Activated CD8-positive, alpha-beta T cell treated with anti-CD3 and anti-CD28 coated beads, Interleukin-2, amount 10 ng/mL, durations not matched to agents 7 days and 5 days (primary cell): ENCODE results near the gene SSB. TPM values are rescaled to one million over a fixed set of nuclear protein-coding genes. Genes with fewer than 3 reads are reported as not detected.

Source experiments
- ATAC-seq: fragments of 150-1000 bp; cut with Tn5 transposase; one replicate; pipeline ENCODE4 v1.10.0; 2021; ENCODE audit warnings: moderate library complexity
- CTCF ChIA-PET: fragments of 350-600 bp; sonication (Branson Sonifier 250); formaldehyde crosslinking; loops from one replicate; lab custom pipeline; 2021; ENCODE audit warnings: antibody characterized with exemption; lab: Charles Lee
- POLR2A ChIA-PET: fragments of 350-600 bp; sonication (Branson Sonifier 250); formaldehyde crosslinking; loops from one replicate; lab custom pipeline; 2021; ENCODE audit warnings: antibody characterized with exemption; lab: Charles Lee
- DNase-seq: peaks from one replicate; pipeline ENCODE4 v3.0.0-alpha.2; 2020
- H3K27ac Mint-ChIP-seq: one replicate; pipeline ENCODE4 v1.8.0; 2021; ENCODE audit warnings: mild to moderate bottlenecking, mixed read lengths
- H3K27me3 Mint-ChIP-seq: one replicate; pipeline ENCODE4 v1.8.0; 2021; ENCODE audit warnings: low read depth, mixed read lengths
- H3K36me3 Mint-ChIP-seq: one replicate; pipeline ENCODE4 v1.8.0; 2021; ENCODE audit warnings: low read depth, mixed read lengths
- H3K4me1 Mint-ChIP-seq: one replicate; pipeline ENCODE4 v1.8.0; 2021; ENCODE audit warnings: low read depth, mixed read lengths
- H3K4me3 Mint-ChIP-seq: one replicate; pipeline ENCODE4 v1.8.0; 2021; ENCODE audit warnings: mild to moderate bottlenecking, mixed read lengths
- H3K9me3 Mint-ChIP-seq: one replicate; pipeline ENCODE4 v1.8.0; 2022; ENCODE audit warnings: mixed read lengths; ENCODE audit not compliant: insufficient read depth
- total RNA-seq, 2 experiments: library from RNA; stranded (reverse); gene quantifications; one replicate each; pipeline ENCODE4 v1.2.3, GENCODE V29; 2021

SSB gene
- total RNA-seq, 2 experiments from 2014 or later = 86.0 to 86.9 TPM

- no peaks in the 10 kb centered on the region for H3K9me3 Mint-ChIP-seq
- ChIA-PET POLR2A (no interaction called here), CTCF (interaction anchor here (0.7 to 1.4 kb wide), 5 partner anchors 9 to 315 kb away, joined by 3 to 6 read pairs (median 3); no protein-coding TSS in a partner anchor)
- H3K4me3 Mint-ChIP-seq = peak overlapping the region; percentile 41
- H3K27me3 Mint-ChIP-seq = peaks cover 5% of the 10 kb centered on the region
- DNase-seq (peak; percentile 78), ATAC-seq (peak; percentile 63)
- no peak overlapping the region for H3K27ac Mint-ChIP-seq
- peaks cover 6% of the 10 kb centered on the region for H3K36me3 Mint-ChIP-seq
- peaks cover 36% of the 10 kb centered on the region for H3K4me1 Mint-ChIP-seq
Measured at GRCh38 chr2:169767243-169767888, 31.3 kb upstream of the SSB start.

GRCh38 chr2:169768262-169768995, 30.2 kb upstream of the SSB start:
- Mint-ChIP-seq H3K36me3 (peaks cover 3% of the 10 kb centered on the region), H3K27me3 (peaks cover 5% of the 10 kb centered on the region), H3K4me1 (peaks cover 28% of the 10 kb centered on the region), H3K27ac (peak overlapping the region; percentile 77), H3K9me3 (no peaks in the 10 kb centered on the region), H3K4me3 (peak overlapping the region; percentile 80)
- peak; percentile 83 for ATAC-seq
- POLR2A ChIA-PET = no interaction called here
- DNase-seq = peak; percentile 65
- CTCF ChIA-PET = interaction anchor here (0.7 to 1.4 kb wide), 7 partner anchors 8 to 316 kb away, joined by 3 to 6 read pairs (median 3); no protein-coding TSS in a partner anchor

- ChIA-PET CTCF (interaction anchor here (1.0 to 1.1 kb wide), 2 partner anchors 24 to 319 kb away, joined by 3 to 4 read pairs; no protein-coding TSS in a partner anchor), POLR2A (no interaction called here)
- peaks cover 5% of the 10 kb centered on the region for H3K27me3 Mint-ChIP-seq
- H3K4me1 Mint-ChIP-seq = peaks cover 28% of the 10 kb centered on the region
- DNase-seq (no peak), ATAC-seq (no peak)
- H3K9me3 Mint-ChIP-seq = no peaks in the 10 kb centered on the region
- peaks cover 3% of the 10 kb centered on the region for H3K36me3 Mint-ChIP-seq
- H3K4me3 Mint-ChIP-seq = no peak overlapping the region
- H3K27ac Mint-ChIP-seq = no peak overlapping the region
Measured at GRCh38 chr2:169771021-169771420, 27.6 kb upstream of the SSB start.

GRCh38 chr2:169771612-169772011, 27.1 kb upstream of the SSB start:
- CTCF ChIA-PET = no interaction called here
- no peak for DNase-seq
- Mint-ChIP-seq H3K9me3 (no peaks in the 10 kb centered on the region), H3K4me1 (peaks cover 23% of the 10 kb centered on the region), H3K4me3 (no peak overlapping the region), H3K27ac (no peak overlapping the region), H3K36me3 (peaks cover 3% of the 10 kb centered on the region), H3K27me3 (peaks cover 5% of the 10 kb centered on the region)
- ATAC-seq = no peak
- POLR2A ChIA-PET = no interaction called here

GRCh38 chr2:169772651-169773050, 26.0 kb upstream of the SSB start:
- Mint-ChIP-seq H3K9me3 (no peaks in the 10 kb centered on the region), H3K27ac (no peak overlapping the region), H3K4me3 (no peak overlapping the region), H3K4me1 (peaks cover 12% of the 10 kb centered on the region), H3K27me3 (peaks cover 5% of the 10 kb centered on the region), H3K36me3 (peaks cover 3% of the 10 kb centered on the region)
- ATAC-seq (no peak), DNase-seq (no peak)
- CTCF ChIA-PET = no interaction called here
- POLR2A ChIA-PET = interaction anchor here (0.6 kb wide), 1 partner anchor 271 kb away, joined by 3 read pairs; no protein-coding TSS in a partner anchor

- CTCF ChIA-PET = interaction anchor here (1.0 kb wide), 1 partner anchor 82 kb away, joined by 3 read pairs; no protein-coding TSS in a partner anchor
- no peaks in the 10 kb centered on the region for H3K9me3 Mint-ChIP-seq
- no peaks in the 10 kb centered on the region for H3K27me3 Mint-ChIP-seq
- DNase-seq (no peak), ATAC-seq (no peak)
- peaks cover 4% of the 10 kb centered on the region for H3K4me1 Mint-ChIP-seq
- no peak overlapping the region for H3K4me3 Mint-ChIP-seq
- POLR2A ChIA-PET = interaction anchor here (0.7 kb wide), 1 partner anchor 202 kb away, joined by 3 read pairs; no protein-coding TSS in a partner anchor
- H3K36me3 Mint-ChIP-seq = no peaks in the 10 kb centered on the region
- H3K27ac Mint-ChIP-seq = no peak overlapping the region
Measured at GRCh38 chr2:169775354-169775753, 23.3 kb upstream of the SSB start.

- DNase-seq = no peak
Measured at GRCh38 chr2:169775765-169776164, 22.9 kb upstream of the SSB start.

GRCh38 chr2:169776252-169776761, 22.4 kb upstream of the SSB start:
- no peak overlapping the region for H3K27ac Mint-ChIP-seq
- H3K4me3 Mint-ChIP-seq = no peak overlapping the region
- ChIA-PET CTCF (interaction anchor here (0.9 to 1.4 kb wide), 3 partner anchors 8 to 48 kb away, joined by 3 read pairs; partner anchors contain the start of gene METTL5), POLR2A (no interaction called here)
- no peaks in the 10 kb centered on the region for H3K36me3 Mint-ChIP-seq
- H3K9me3 Mint-ChIP-seq = no peaks in the 10 kb centered on the region
- H3K27me3 Mint-ChIP-seq = peaks cover 3% of the 10 kb centered on the region
- DNase-seq (no peak), ATAC-seq (no peak)
- peaks cover 4% of the 10 kb centered on the region for H3K4me1 Mint-ChIP-seq

More at GRCh38 chr2:169775765-169776164, 22.9 kb upstream of the SSB start:
- Mint-ChIP-seq H3K36me3 (no peaks in the 10 kb centered on the region), H3K4me3 (no peak overlapping the region), H3K27me3 (no peaks in the 10 kb centered on the region), H3K9me3 (no peaks in the 10 kb centered on the region), H3K4me1 (peaks cover 4% of the 10 kb centered on the region), H3K27ac (no peak overlapping the region)
- ATAC-seq = no peak
- ChIA-PET POLR2A (interaction anchor here (0.7 kb wide), 1 partner anchor 203 kb away, joined by 3 read pairs; no protein-coding TSS in a partner anchor), CTCF (interaction anchor here (1.0 to 1.3 kb wide), 2 partner anchors 8 to 82 kb away, joined by 3 read pairs; no protein-coding TSS in a partner anchor)

- CTCF ChIA-PET = interaction anchor here (1.5 kb wide), 1 partner anchor 12 kb away, joined by 4 read pairs; no protein-coding TSS in a partner anchor
- no peak for ATAC-seq
- no peaks in the 10 kb centered on the region for H3K36me3 Mint-ChIP-seq
Measured at GRCh38 chr2:169778446-169778845, 20.2 kb upstream of the SSB start.

GRCh38 chr2:169781249-169782013, 17.2 kb upstream of the SSB start:
- ATAC-seq (no peak), DNase-seq (no peak)
- ChIA-PET CTCF (no interaction called here), POLR2A (no interaction called here)
- Mint-ChIP-seq H3K36me3 (no peaks in the 10 kb centered on the region), H3K27ac (no peak overlapping the region), H3K4me3 (no peak overlapping the region), H3K27me3 (peaks cover 7% of the 10 kb centered on the region), H3K4me1 (peaks cover 4% of the 10 kb centered on the region), H3K9me3 (no peaks in the 10 kb centered on the region)

More at GRCh38 chr2:169778446-169778845, 20.2 kb upstream of the SSB start:
- POLR2A ChIA-PET = no interaction called here
- peaks cover 4% of the 10 kb centered on the region for H3K27me3 Mint-ChIP-seq
- no peaks in the 10 kb centered on the region for H3K9me3 Mint-ChIP-seq
- no peak for DNase-seq
- peaks cover 4% of the 10 kb centered on the region for H3K4me1 Mint-ChIP-seq
- H3K4me3 Mint-ChIP-seq = no peak overlapping the region
- H3K27ac Mint-ChIP-seq = no peak overlapping the region

- H3K4me3 Mint-ChIP-seq = no peak overlapping the region
- H3K27ac Mint-ChIP-seq = no peak overlapping the region
- CTCF ChIA-PET = no interaction called here
- H3K9me3 Mint-ChIP-seq = no peaks in the 10 kb centered on the region
- peaks cover 4% of the 10 kb centered on the region for H3K4me1 Mint-ChIP-seq
- no peaks in the 10 kb centered on the region for H3K36me3 Mint-ChIP-seq
- no peak for DNase-seq
- POLR2A ChIA-PET = no interaction called here
- peaks cover 7% of the 10 kb centered on the region for H3K27me3 Mint-ChIP-seq
- no peak for ATAC-seq
Measured at GRCh38 chr2:169782513-169782912, 16.2 kb upstream of the SSB start.
